H9 (cell line): ENCODE measurements around the gene ELOA. TPM values are rescaled to one million over a fixed set of nuclear protein-coding genes. Genes with fewer than 3 reads are reported as not detected.

Experiments
- DNase-seq: peaks from one replicate; pipeline ENCODE4 v3.0.0-alpha.2; 2017
- H2AFZ ChIP-seq: one replicate; pipeline ENCODE4 v1.6.1; 2013; ENCODE audit warnings: mild to moderate bottlenecking, low read length, control low read depth, moderate library complexity
- H2AK5ac ChIP-seq: 2 replicates; pipeline ENCODE4 v1.6.1; 2013; ENCODE audit warnings: low read length, control low read depth, mixed read lengths; ENCODE audit not compliant: insufficient read length
- H2BK120ac ChIP-seq: one replicate; pipeline ENCODE4 v1.6.1; 2013; ENCODE audit warnings: low read depth, mild to moderate bottlenecking, low read length, control low read depth, inconsistent platforms; ENCODE audit not compliant: poor library complexity, severe bottlenecking
- H2BK12ac ChIP-seq: 2 replicates; pipeline ENCODE4 v1.6.1; 2013; ENCODE audit warnings: low read length, control low read depth, mixed read lengths, low read depth; ENCODE audit not compliant: insufficient read length
- H2BK15ac ChIP-seq: 2 replicates; pipeline ENCODE4 v1.6.1; 2013; ENCODE audit warnings: low read depth, low read length, control low read depth
- H2BK20ac ChIP-seq: one replicate; pipeline ENCODE4 v1.6.1; 2013; ENCODE audit warnings: low read depth, mild to moderate bottlenecking, low read length, control low read depth, inconsistent platforms; ENCODE audit not compliant: poor library complexity, severe bottlenecking
- H2BK5ac ChIP-seq: 2 replicates; pipeline ENCODE4 v1.6.1; 2013; ENCODE audit warnings: low read length, control low read depth, mixed read lengths; ENCODE audit not compliant: insufficient read length
- H3K14ac ChIP-seq: 2 replicates; pipeline ENCODE4 v1.6.1; 2013; ENCODE audit warnings: low read length, control low read depth; ENCODE audit not compliant: insufficient read depth
- H3K18ac ChIP-seq: 2 replicates; pipeline ENCODE4 v1.6.1; 2013; ENCODE audit warnings: low read depth, mild to moderate bottlenecking, mixed read lengths, low read length, control low read depth; ENCODE audit not compliant: insufficient read length
- H3K23ac ChIP-seq: 2 replicates; pipeline ENCODE4 v1.6.1; 2013; ENCODE audit warnings: low read length, control low read depth, mixed read lengths, low read depth; ENCODE audit not compliant: insufficient read length
- H3K23me2 ChIP-seq: 2 replicates; pipeline ENCODE4 v1.6.1; 2013; ENCODE audit warnings: low read depth, mild to moderate bottlenecking, mixed read lengths, low read length, control low read depth; ENCODE audit not compliant: insufficient read length, poor library complexity, severe bottlenecking
- H3K27ac ChIP-seq: 2 replicates; pipeline ENCODE4 v1.5.1; 2013; ENCODE audit warnings: low read length, control low read depth, mixed read lengths, low read depth; ENCODE audit not compliant: insufficient read length
- H3K27me3 ChIP-seq: 2 replicates; pipeline ENCODE4 v1.6.1; 2013; ENCODE audit warnings: low read length, control low read depth, inconsistent platforms; ENCODE audit not compliant: insufficient read depth
- H3K4ac ChIP-seq: 2 replicates; pipeline ENCODE4 v1.6.1; 2013; ENCODE audit warnings: low read depth, mild to moderate bottlenecking, control low read depth, inconsistent platforms, low read length, moderate library complexity
- H3K4me1 ChIP-seq: 2 replicates; pipeline ENCODE4 v1.6.1; 2013; ENCODE audit warnings: low read length, control low read depth, inconsistent platforms; ENCODE audit not compliant: insufficient read depth
- H3K4me2 ChIP-seq: 2 replicates; pipeline ENCODE4 v1.6.1; 2013; ENCODE audit warnings: low read length, control low read depth, mixed read lengths; ENCODE audit not compliant: insufficient read length, insufficient read depth
- H3K56ac ChIP-seq: 2 replicates; pipeline ENCODE4 v1.6.1; 2013; ENCODE audit warnings: low read depth, mild to moderate bottlenecking, mixed read lengths, low read length, control low read depth; ENCODE audit not compliant: insufficient read length
- H3K79me1 ChIP-seq: 2 replicates; pipeline ENCODE4 v1.6.1; 2013; ENCODE audit warnings: low read depth, mild to moderate bottlenecking, moderate library complexity, low read length, control low read depth, inconsistent platforms; ENCODE audit not compliant: insufficient read depth, poor library complexity, severe bottlenecking
- H3K79me2 ChIP-seq: 2 replicates; pipeline ENCODE4 v1.6.1; 2013; ENCODE audit warnings: low read length, control low read depth, inconsistent platforms; ENCODE audit not compliant: insufficient read depth
- H3K9ac ChIP-seq: 2 replicates; pipeline ENCODE4 v1.6.1; 2013; ENCODE audit warnings: low read length, control low read depth, mixed read lengths; ENCODE audit not compliant: insufficient read length; ENCODE audit errors: extremely low read depth
- H3K9me3 ChIP-seq: one replicate; pipeline ENCODE4 v1.6.1; 2013; ENCODE audit warnings: low read depth, low read length, inconsistent platforms; ENCODE audit not compliant: control insufficient read depth
- H3T11ph ChIP-seq: one replicate; pipeline ENCODE4 v1.6.1; 2013; ENCODE audit warnings: mild to moderate bottlenecking, low read length, control low read depth, inconsistent platforms
- H4K20me1 ChIP-seq: one replicate; pipeline ENCODE4 v1.6.1; 2013; ENCODE audit not compliant: control insufficient read depth, insufficient read length, insufficient read depth
- H4K5ac ChIP-seq: 2 replicates; pipeline ENCODE4 v1.6.1; 2013; ENCODE audit warnings: low read depth, mild to moderate bottlenecking, mixed read lengths, low read length, control low read depth; ENCODE audit not compliant: insufficient read length
- H4K8ac ChIP-seq: replicated peaks from 2 replicates; pipeline ENCODE4 v1.6.1; 2013; ENCODE audit warnings: low read length, control low read depth, mixed read lengths, low read depth; ENCODE audit not compliant: insufficient read length
- H4K91ac ChIP-seq: 2 replicates; pipeline ENCODE4 v1.6.1; 2013; ENCODE audit warnings: low read depth, mild to moderate bottlenecking, moderate library complexity, mixed read lengths, low read length, control low read depth; ENCODE audit not compliant: insufficient read length
- H3K27ac Mint-ChIP-seq, 3 experiments: 2 replicates in 2 of 3; 3 replicates in 1 of 3; pipeline ENCODE4 v1.8.0; 2020 to 2021; ENCODE audit warnings: mixed read lengths in 3 of 3, mild to moderate bottlenecking in 1 of 3, moderate library complexity in 1 of 3
- H3K27me3 Mint-ChIP-seq: 2 replicates; pipeline ENCODE4 v1.8.0; 2021; ENCODE audit warnings: low read depth, mild to moderate bottlenecking, moderate library complexity, mixed read lengths
- H3K36me3 Mint-ChIP-seq, 3 experiments: 2 replicates in 2 of 3; 3 replicates in 1 of 3; pipeline ENCODE4 v1.8.0; 2020 to 2021; ENCODE audit warnings: low read depth in 3 of 3, mixed read lengths in 3 of 3; ENCODE audit not compliant: insufficient read depth in 1 of 3
- H3K4me1 Mint-ChIP-seq, 2 experiments: 2 replicates each; pipeline ENCODE4 v1.8.0; 2020; ENCODE audit warnings: mixed read lengths in 2 of 2
- H3K4me3 Mint-ChIP-seq, 2 experiments: 2 replicates in 1 of 2; 3 replicates in 1 of 2; pipeline ENCODE4 v1.8.0; 2020 to 2021; ENCODE audit warnings: mild to moderate bottlenecking in 2 of 2, mixed read lengths in 2 of 2, moderate library complexity in 1 of 2
- H3K9me3 Mint-ChIP-seq, 2 experiments: 2 replicates in 1 of 2; 3 replicates in 1 of 2; pipeline ENCODE4 v1.8.0; 2020; ENCODE audit warnings: mild to moderate bottlenecking in 2 of 2, mixed read lengths in 2 of 2, moderate library complexity in 1 of 2
- WGBS: extraction: QIAGEN DNeasy Blood & Tissue Kit; methylation state at CpG from one replicate; pipeline ENCODE4 v1.1.7; 2013; ENCODE audit warnings: missing lambda C conversion rate, low lambda C conversion rate, mixed read lengths; ENCODE audit not compliant: insufficient read length; ENCODE audit errors: extremely low coverage; 5-methylcytosine and 5-hydroxymethylcytosine counted together
- total RNA-seq: library from RNA; stranded (reverse); gene quantifications from 2 replicates; pipeline ENCODE4 v1.2.1, GENCODE V29; 2021
- TF ChIP-seq, protein P1 (sequence below): fragments of 200-600 bp; sonication (generic); conservative IDR thresholded peaks from 3 replicates; pipeline ENCODE4 v1.8.0; 2021; ENCODE audit warnings: antibody characterized with exemption, mild to moderate bottlenecking

ELOA gene
- total RNA-seq, 1 experiment from 2014 or later: 66.2 TPM

DNA sequence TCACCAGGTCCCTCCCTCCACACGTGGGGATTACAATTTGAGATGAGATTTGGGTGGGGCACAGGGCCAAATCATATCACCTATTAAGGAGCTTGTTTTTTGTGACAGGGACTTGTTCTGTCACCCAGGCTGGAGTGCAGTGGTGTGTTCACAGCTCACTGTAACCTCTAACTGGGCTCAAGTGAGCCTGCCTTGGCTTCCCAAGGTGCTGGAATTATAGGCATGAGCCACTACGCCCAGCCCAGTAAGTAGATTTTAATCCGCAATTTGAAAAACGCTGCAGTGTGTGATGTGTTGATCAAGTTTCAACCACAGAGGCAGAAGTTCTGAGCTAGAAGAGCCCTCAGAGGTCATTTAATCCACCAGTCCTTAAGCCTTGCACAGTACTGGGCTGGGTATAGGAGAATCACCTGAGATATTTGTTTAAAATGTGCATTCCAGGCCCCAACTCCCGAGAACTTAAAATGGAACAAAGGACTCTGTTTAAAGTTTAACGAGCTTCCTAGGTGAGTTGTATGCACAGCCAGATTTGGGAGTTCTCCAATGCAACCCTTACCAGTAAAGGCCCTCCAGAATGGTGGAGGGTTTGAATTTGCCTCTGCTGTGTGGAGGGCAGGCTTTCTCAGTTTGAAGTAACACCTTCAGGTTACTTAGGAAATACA is 38.3 kb upstream of the ELOA start:
- H3K27me3 ChIP-seq: no peaks in the 10 kb centered on the region
- no peak overlapping the region for H2BK5ac ChIP-seq
- no peak overlapping the region for H4K8ac ChIP-seq
- H3K23ac ChIP-seq: no peak overlapping the region
- H3K4me2 ChIP-seq: no peak overlapping the region
- H4K20me1 ChIP-seq: no peaks in the 10 kb centered on the region
- H3K4ac ChIP-seq: no peak overlapping the region
- H3K9ac ChIP-seq: no peak overlapping the region
- H3K14ac ChIP-seq: no peak overlapping the region
- Mint-ChIP-seq H3K4me1 (no peaks in the 10 kb centered on the region), H3K27ac (peak overlapping the region in 1 of 3 experiments; percentile 64; a peak in 3 of 7 replicates), H3K27me3 (no peaks in the 10 kb centered on the region; the same call in 1 of the 2 replicates), H3K4me3 (no peak overlapping the region), H3K36me3 (peaks cover 26 to 40% (median 35%) of the 10 kb centered on the region in 3 experiments; a peak in 6 of 7 replicates), H3K9me3 (no peaks in the 10 kb centered on the region)
- TF ChIP-seq, protein P1, sequence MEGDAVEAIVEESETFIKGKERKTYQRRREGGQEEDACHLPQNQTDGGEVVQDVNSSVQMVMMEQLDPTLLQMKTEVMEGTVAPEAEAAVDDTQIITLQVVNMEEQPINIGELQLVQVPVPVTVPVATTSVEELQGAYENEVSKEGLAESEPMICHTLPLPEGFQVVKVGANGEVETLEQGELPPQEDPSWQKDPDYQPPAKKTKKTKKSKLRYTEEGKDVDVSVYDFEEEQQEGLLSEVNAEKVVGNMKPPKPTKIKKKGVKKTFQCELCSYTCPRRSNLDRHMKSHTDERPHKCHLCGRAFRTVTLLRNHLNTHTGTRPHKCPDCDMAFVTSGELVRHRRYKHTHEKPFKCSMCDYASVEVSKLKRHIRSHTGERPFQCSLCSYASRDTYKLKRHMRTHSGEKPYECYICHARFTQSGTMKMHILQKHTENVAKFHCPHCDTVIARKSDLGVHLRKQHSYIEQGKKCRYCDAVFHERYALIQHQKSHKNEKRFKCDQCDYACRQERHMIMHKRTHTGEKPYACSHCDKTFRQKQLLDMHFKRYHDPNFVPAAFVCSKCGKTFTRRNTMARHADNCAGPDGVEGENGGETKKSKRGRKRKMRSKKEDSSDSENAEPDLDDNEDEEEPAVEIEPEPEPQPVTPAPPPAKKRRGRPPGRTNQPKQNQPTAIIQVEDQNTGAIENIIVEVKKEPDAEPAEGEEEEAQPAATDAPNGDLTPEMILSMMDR: no peak
- no peaks in the 10 kb centered on the region; the same call in 1 of the 2 replicates for H3K79me2 ChIP-seq
- no peak overlapping the region for H3K18ac ChIP-seq
- H3K56ac ChIP-seq: no peak overlapping the region
- H4K91ac ChIP-seq: no peak overlapping the region
- H3K23me2 ChIP-seq: no peaks in the 10 kb centered on the region
- no peak overlapping the region for H3K27ac ChIP-seq
- no peak overlapping the region for H2BK15ac ChIP-seq
- H2AK5ac ChIP-seq: no peak overlapping the region
- H2BK120ac ChIP-seq: no peak overlapping the region
- WGBS: no CpG with 5 or more reads among the region's 6 CpGs
- H2BK12ac ChIP-seq: no peak overlapping the region
- no peaks in the 10 kb centered on the region for H3K9me3 ChIP-seq
- no peak for DNase-seq
- no peak overlapping the region for H2AFZ ChIP-seq
- H4K5ac ChIP-seq: no peak overlapping the region
- H3K79me1 ChIP-seq: peaks cover 4% of the 10 kb centered on the region
- H3K4me1 ChIP-seq: no peaks in the 10 kb centered on the region
- H2BK20ac ChIP-seq: no peak overlapping the region
- H3T11ph ChIP-seq: no peak overlapping the region
